ENCODE measurements around the gene CDC27.
"Not testable (repeated sequence)": the region's sequence is repeated elsewhere in the genome, so short reads cannot be mapped to it uniquely, and the experiment has no call there.

The CDC27 gene

GRCh38 chr17:47193931-47194511 is 4.9 kb upstream of the CDC27 start:
- no peak for DNase-seq (ENCODE audit: low read depth)

DNA sequence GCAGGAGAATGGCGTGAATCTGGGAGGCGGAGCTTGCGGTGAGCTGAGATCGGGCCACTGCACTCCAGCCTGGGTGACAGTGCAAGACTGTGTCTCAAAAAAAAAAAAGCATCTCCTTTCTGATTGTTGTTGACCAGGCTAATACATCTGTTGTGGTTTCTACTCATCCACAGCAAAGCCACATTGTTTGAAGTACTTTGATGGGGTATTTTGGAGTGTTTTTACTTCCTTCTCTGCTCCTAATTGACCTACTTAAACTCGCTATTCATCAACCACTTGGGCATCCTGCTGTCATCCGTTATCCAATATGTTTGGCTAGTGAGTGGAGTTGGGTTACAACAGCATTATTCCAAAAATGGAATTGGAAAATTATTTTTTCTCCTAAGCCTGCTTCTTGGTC is 3.5 kb upstream of the CDC27 start:
- peak; percentile 23 for DNase-seq (ENCODE audit: low read depth)

GRCh38 chr17:47190770-47191169 is 1.7 kb upstream of the CDC27 start:
- DNase-seq (ENCODE audit: low read depth): no peak

GRCh38 chr17:47190243-47190642 is 1.1 kb upstream of the CDC27 start:
- DNase-seq (ENCODE audit: low read depth): no peak

GRCh38 chr17:47189732-47190237 is 690 bp upstream of the CDC27 start:
- DNase-seq (ENCODE audit: low read depth): no peak

DNA sequence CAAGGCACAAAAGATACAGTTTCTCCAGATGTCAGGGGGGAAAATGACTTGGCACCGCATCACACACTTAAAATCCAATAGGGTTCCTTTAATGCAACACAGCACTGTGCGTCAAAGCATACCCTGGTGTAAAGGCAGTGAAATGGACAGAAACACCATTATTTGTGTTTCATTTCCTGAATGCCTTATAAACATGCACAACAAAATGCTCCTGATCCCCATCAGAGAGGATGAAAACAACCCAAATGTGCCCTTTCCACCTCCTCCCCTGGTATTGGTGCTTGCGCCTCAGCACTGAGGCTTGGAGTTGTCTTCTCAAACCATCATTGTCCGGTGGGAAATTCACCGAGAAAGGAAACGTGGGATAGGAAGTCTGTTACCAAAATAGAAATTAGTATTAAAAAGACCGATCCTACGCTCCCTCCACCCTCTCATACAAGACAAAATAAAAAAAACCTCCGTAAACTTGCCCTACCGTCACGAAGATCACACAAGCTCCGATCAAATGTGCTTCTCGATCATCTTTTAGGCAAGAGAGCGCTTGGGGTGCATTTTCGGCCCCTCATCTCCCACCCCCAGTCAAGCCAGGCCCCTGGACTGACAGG is 722 bp downstream of the CDC27 start:
- peak; percentile 14 for DNase-seq (ENCODE audit: low read depth)

- no peak for DNase-seq (ENCODE audit: low read depth)
These were observed 4.4 kb downstream of the CDC27 start for GRCh38 chr17:47184681-47185080.

DNA sequence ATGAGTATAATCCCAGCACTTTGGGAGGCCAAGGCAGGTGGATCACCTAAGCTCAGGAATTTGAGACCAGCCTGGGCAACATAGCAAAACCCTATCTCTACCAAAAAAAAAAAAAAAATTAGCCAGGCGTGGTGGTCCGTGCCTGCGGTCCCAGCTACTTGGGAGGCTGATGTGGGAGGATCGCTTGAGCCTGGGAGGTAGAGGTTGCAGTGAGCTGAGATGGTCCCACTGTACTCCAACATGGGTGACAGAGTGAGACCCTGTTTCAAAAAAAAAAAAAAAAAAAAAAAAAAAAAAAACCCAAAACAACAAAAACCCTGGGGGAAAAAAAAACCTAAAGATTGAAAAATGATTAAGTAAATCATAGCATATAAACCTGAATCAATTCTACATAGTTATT is 8.1 kb downstream of the CDC27 start:
- not testable (repeated sequence) for DNase-seq (ENCODE audit: low read depth)

DNA sequence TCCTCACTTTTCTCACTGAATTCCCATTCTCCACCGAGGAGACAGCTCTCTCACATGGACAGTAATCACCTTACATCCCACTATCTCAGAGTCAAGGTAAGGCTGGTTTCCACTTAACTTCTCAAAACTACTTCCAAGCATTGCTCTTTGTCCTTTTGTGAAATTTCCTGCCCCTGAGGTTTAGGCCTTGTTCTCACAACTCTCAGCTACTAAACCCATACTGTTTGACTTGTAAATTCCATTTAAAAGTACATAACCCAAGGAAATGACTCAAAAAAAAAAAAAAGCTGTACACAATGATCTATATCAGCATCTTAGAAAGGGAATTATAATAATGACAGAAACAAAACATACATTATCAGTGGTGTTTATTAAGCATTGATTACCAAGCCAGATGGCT is 8.8 kb downstream of the CDC27 start:
- DNase-seq (ENCODE audit: low read depth): no peak

DNA sequence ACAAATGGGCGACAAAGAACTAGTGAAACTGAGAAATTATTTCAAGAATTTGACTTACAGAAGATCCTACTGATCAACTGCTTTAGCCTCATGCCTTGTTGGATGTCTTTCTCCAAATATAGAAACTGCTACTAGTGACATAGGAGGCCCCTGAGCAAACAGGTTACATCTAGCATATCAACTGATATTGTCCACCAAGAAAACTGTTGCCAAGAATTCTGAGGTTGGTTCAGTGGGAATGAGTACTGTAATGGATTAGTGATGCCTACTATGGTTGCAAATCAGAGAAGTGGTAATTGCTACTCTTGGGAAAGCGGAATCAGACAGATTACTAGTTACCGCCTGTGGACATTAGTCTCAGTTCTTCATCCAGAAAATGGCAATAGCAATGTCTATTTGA is 10.0 kb downstream of the CDC27 start:
- DNase-seq (ENCODE audit: low read depth): no peak

DNA sequence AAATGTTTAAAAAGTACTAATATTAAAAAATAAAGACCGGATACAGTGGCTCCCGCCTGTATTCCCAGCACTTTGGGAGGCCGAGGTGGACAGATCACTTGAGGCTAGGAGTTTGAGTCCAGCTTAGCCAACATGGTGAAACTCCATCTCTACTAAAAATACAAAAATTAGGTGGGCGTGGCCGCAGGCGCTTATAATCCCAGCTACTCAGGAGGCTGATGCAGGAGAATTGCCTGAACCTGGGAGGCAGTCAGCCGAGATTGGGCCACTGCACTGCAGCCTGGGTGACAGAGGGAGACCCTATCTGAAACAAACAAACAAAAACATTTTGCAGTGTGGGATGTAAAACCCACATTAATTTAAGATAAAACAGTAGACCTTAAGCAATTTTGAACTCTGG is 11.8 kb downstream of the CDC27 start:
- no peak for DNase-seq (ENCODE audit: low read depth)

DNA sequence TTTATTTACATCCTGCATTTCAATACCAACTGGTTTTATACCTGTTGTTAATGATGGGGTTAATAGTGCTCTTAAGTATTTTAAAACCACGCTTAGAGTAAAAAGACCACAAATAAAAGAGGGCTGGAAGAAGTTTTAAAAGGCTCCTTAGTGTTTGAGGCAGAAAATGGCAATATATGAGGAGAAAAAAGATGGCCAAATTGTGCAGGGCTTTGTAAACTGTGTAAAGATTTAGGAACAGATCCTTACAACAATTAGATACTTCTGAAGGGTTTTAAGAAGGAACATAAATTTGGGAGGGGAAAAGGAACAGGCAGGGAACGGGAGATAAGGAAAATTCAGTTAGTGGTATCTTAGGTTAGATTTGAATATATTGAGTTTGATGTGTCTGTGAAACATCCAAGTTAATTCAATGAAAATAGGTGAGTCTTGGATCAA is 12.7 kb downstream of the CDC27 start:
- DNase-seq (ENCODE audit: low read depth): no peak

- not testable (repeated sequence) for DNase-seq (ENCODE audit: low read depth)
These were observed 14.3 kb downstream of the CDC27 start for GRCh38 chr17:47174823-47175222.

DNA sequence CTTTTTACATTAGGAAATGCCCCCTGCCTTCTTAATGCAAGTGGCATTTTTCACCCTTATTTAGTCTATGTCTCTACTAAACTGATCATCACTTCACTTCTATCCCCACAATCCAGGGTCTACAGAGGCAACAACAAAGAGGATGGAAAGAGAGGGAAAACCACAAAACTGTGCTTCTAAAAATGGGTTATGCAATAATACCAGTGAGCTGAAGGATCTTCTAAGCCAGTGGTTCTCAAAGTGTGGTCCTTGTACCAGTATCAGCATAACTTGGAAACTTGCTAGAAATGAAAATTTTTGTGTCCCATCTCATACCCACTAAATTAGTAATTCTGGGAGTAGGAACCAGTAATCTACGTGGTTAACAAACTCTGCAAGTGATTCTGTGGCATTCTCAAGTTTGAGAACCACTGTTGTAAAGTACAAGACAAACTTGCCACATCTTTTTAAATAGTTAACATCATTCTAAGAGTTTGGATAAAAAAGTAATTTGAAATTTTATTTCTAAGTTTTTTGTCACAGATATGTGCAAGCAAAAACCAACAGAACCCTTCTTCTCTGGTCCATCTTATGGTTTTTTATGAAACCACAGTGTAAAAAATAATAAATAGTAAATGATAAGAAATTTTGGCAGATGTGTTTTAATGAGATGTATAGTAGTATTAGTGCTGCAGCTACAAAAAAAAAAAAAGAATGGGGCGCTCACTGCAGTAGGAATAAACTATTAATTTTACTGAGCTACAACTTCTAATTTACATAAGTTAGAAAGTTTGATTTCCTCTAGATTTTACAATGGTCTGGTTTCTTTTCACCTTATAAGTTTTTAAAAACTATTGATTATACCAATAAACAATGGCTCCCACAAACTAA is 16.2 kb downstream of the CDC27 start:
- DNase-seq (ENCODE audit: low read depth): no peak

DNA sequence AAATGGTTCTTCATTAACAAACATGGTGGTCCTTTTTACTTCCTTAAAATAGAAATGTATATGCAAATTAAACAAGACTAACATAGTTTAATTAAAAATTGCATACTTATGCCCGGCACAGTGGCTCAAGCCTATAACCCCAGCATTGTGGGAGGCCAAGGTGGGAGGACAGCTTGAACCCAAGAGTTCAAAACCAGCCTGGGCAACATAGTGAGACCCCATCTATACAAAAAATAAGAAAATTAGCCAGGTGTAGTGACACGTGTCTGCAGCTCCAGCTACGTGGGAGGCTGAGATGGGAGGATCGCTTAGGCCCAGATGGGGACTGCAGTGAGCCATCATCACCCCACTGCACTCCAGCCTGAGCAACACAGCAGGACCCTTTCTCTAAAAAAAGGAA is 18.4 kb downstream of the CDC27 start:
- DNase-seq (ENCODE audit: low read depth): no peak

- not testable (repeated sequence) for DNase-seq (ENCODE audit: low read depth)
These were observed 20.2 kb downstream of the CDC27 start for GRCh38 chr17:47168896-47169295.

DNA sequence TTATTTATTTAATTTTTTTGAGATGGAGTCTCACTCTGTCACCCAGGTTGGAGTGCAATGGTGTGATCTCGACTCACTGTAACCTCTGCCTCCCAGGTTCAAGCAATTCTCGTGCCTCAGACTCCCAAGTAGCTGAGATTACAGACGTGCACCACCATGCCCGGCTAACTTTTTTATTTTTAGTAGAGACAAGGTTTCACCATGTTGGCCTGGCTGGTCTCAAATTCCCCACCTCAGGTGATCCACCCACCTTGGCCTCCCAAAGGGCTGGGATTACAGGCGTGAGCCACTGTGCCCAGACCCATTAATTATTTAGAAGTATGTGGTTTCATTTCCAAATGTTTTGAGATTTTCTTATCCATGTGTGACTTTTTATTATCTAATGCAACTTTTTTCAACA is 22.2 kb downstream of the CDC27 start:
- DNase-seq (ENCODE audit: low read depth): not testable (repeated sequence)

DNA sequence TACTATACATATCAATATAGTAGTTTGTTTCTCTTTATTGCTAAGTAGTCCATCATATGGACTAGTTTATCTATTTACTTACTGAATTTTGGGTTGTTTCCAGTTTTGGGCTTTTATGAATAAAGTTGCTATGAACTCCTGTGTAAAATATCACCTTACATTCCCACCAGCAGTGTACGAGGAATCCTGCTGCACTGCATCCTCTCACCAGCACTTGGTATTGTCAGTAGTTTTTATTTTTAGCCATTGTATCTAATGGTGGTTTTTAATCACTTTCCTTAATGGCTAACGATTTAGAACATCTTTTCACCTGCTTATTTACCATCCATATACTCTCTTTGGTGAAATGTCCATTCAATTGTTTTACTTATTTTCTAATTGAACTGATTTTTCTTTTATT is 24.0 kb downstream of the CDC27 start:
- no peak for DNase-seq (ENCODE audit: low read depth)

DNA sequence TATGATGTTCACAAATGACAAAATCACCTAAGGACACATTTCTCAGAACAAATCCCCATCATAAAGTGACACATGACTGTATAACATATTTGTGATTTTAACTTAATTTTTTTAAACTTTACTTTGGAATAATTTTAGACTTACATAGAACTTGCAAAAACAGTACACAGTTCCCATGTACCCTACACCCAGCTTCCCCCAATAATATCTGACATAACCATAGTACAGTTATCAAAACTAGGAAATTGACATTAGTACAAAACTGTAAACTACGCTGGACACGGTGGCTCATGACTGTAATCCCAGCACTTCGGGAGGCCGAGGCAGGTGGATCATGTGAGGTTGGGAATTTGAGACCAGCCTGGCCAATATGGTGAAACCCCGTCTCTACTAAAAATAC is 24.8 kb downstream of the CDC27 start:
- DNase-seq (ENCODE audit: low read depth): no peak

- no peak for DNase-seq (ENCODE audit: low read depth)
These were observed 27.0 kb downstream of the CDC27 start for GRCh38 chr17:47162013-47162622.

- no peak for DNase-seq (ENCODE audit: low read depth)
These were observed 29.8 kb downstream of the CDC27 start for GRCh38 chr17:47159315-47159714.

- DNase-seq (ENCODE audit: low read depth): no peak
These were observed 43.7 kb downstream of the CDC27 start for GRCh38 chr17:47145351-47145750.

GRCh38 chr17:47135235-47135634 is 53.9 kb downstream of the CDC27 start:
- no peak for DNase-seq (ENCODE audit: low read depth)

Measured in GM04503 (cell line).